Liver (tissue), 9 donors: ENCODE measurements around the gene MID2. TPM values are rescaled to one million over a fixed set of nuclear protein-coding genes. Genes with fewer than 3 reads are reported as not detected.

Experiments used
- DNase-seq: peaks from one replicate; pipeline ENCODE4 v3.0.0-alpha.2; 2017; ENCODE audit warnings: low spot score
- H3K27ac ChIP-seq, 2 donors: one replicate each; pipeline ENCODE4 v1.7.0; 2013; ENCODE audit warnings: inconsistent platforms in 2 of 2, low read length in 2 of 2, control low read depth in 1 of 2, low read depth in 1 of 2, mild to moderate bottlenecking in 1 of 2
- H3K27me3 ChIP-seq, 4 donors: one replicate each; pipeline versions ENCODE4 v1.6.1 to v1.7.0; 2013; ENCODE audit warnings: low read length in 3 of 4, inconsistent platforms in 1 of 4, mild to moderate bottlenecking in 1 of 4, moderate library complexity in 1 of 4; ENCODE audit not compliant: control insufficient read depth in 4 of 4, insufficient read depth in 4 of 4
- H3K36me3 ChIP-seq, 4 donors: one replicate each; pipeline versions ENCODE4 v1.6.1 to v1.7.0; 2013; ENCODE audit warnings: low read length in 3 of 4, mild to moderate bottlenecking in 3 of 4, low read depth in 1 of 4, moderate library complexity in 1 of 4; ENCODE audit not compliant: control insufficient read depth in 4 of 4, insufficient read depth in 3 of 4
- H3K4me1 ChIP-seq, 4 donors: one replicate each; pipeline versions ENCODE4 v1.6.1 to v1.7.0; 2013; ENCODE audit warnings: low read length in 3 of 4, mild to moderate bottlenecking in 3 of 4, moderate library complexity in 1 of 4; ENCODE audit not compliant: control insufficient read depth in 4 of 4, insufficient read depth in 4 of 4
- H3K4me3 ChIP-seq, 3 donors: one replicate each; pipeline versions ENCODE4 v1.6.1 to v1.7.0; 2013; ENCODE audit warnings: low read length in 3 of 3, control low read depth in 1 of 3, low read depth in 1 of 3, mild to moderate bottlenecking in 1 of 3
- H3K9ac ChIP-seq, 2 donors: one replicate each; pipeline ENCODE4 v1.7.0; 2013; ENCODE audit warnings: low read length in 2 of 2, mild to moderate bottlenecking in 2 of 2, moderate library complexity in 2 of 2, control low read depth in 1 of 2, low read depth in 1 of 2
- H3K9me3 ChIP-seq, 4 donors: one replicate each; pipeline versions ENCODE4 v1.6.1 to v1.7.0; 2013; ENCODE audit warnings: low read length in 3 of 4; ENCODE audit not compliant: control insufficient read depth in 4 of 4
- CTCF ChIP-seq: fragments of 150-350 bp; IDR thresholded peaks from 2 replicates; pipeline ENCODE4 v1.5.1; 2017; ENCODE audit warnings: improper control_type of control experiment, low read depth, low read length; ENCODE audit not compliant: missing input control
- EGR1 ChIP-seq, 2 donors: IDR thresholded peaks; 2 replicates each; pipeline ENCODE4 v1.6.1; 2016 to 2018; ENCODE audit warnings: antibody characterized with exemption in 2 of 2, low read depth in 2 of 2
- FOXA1 ChIP-seq: IDR thresholded peaks from 2 replicates; pipeline ENCODE4 v1.6.1; 2016; ENCODE audit warnings: antibody characterized with exemption
- FOXA2 ChIP-seq: IDR thresholded peaks from 2 replicates; pipeline ENCODE4 v1.6.1; 2016; ENCODE audit warnings: antibody characterized with exemption
- GABPA ChIP-seq, 2 donors: IDR thresholded peaks in 1 of 2; conservative IDR thresholded peaks in 1 of 2; 2 replicates each; pipeline ENCODE4 v1.6.1; 2016; ENCODE audit warnings: antibody characterized with exemption in 2 of 2, mild to moderate bottlenecking in 1 of 2, moderate library complexity in 1 of 2
- HNF4A ChIP-seq, 2 donors: conservative IDR thresholded peaks; 2 replicates each; pipeline ENCODE4 v1.6.1; 2016; ENCODE audit warnings: antibody characterized with exemption in 2 of 2, mild to moderate bottlenecking in 2 of 2
- HNF4G ChIP-seq: IDR thresholded peaks from 2 replicates; pipeline ENCODE4 v1.6.1; 2016; ENCODE audit warnings: antibody characterized with exemption
- JUND ChIP-seq, 2 donors: IDR thresholded peaks; 2 replicates each; pipeline ENCODE4 v1.6.1; 2016; ENCODE audit warnings: antibody characterized with exemption in 2 of 2
- NR2F2 ChIP-seq: IDR thresholded peaks from 2 replicates; pipeline ENCODE4 v1.6.1; 2016; ENCODE audit warnings: antibody characterized with exemption
- RAD21 ChIP-seq, 2 donors: IDR thresholded peaks; 2 replicates each; pipeline ENCODE4 v1.6.1; 2016; ENCODE audit warnings: antibody characterized with exemption in 2 of 2, mild to moderate bottlenecking in 2 of 2
- REST ChIP-seq: IDR thresholded peaks from 2 replicates; pipeline ENCODE4 v1.6.1; 2016; ENCODE audit warnings: antibody characterized with exemption, mild to moderate bottlenecking
- RXRA ChIP-seq, 2 donors: IDR thresholded peaks; 2 replicates each; pipeline ENCODE4 v1.6.1; 2017 to 2018; ENCODE audit warnings: antibody characterized with exemption in 2 of 2, mild to moderate bottlenecking in 1 of 2
- SP1 ChIP-seq: IDR thresholded peaks from 2 replicates; pipeline ENCODE4 v1.6.1; 2018; ENCODE audit warnings: antibody characterized with exemption, mild to moderate bottlenecking
- TAF1 ChIP-seq: conservative IDR thresholded peaks from 2 replicates; pipeline ENCODE4 v1.6.1; 2016; ENCODE audit warnings: antibody characterized with exemption, mild to moderate bottlenecking
- YY1 ChIP-seq: IDR thresholded peaks from 2 replicates; pipeline ENCODE4 v1.6.1; 2016; ENCODE audit warnings: antibody characterized with exemption, mild to moderate bottlenecking
- WGBS: extraction: QIAGEN DNeasy Blood & Tissue Kit; methylation state at CpG from one replicate; pipeline ENCODE4 v1.1.7; 2013; 5-methylcytosine and 5-hydroxymethylcytosine counted together
- polyA plus RNA-seq, 2 donors: library from polyadenylated mRNA; stranded (reverse) in 1 of 2; unstranded in 1 of 2; fragments of 200-250 nt in 1 of 2; fragments of >200 nt in 1 of 2; fragmentation: Nextera tagmentation in 1 of 2; extraction: Ambion mirVana in 1 of 2; gene quantifications; one replicate each; pipeline versions ENCODE4 v1.2.1 to v1.2.3, GENCODE V29; 2013 to 2015
- total RNA-seq, 2 donors: library from RNA; depleted of rRNA; stranded (reverse); fragments of >200 nt; gene quantifications; one replicate each; pipeline ENCODE4 v1.2.3, GENCODE V29; 2014
- TF ChIP-seq, protein P1 (sequence below): IDR thresholded peaks from 2 replicates; pipeline ENCODE4 v1.6.1; 2016; ENCODE audit warnings: antibody characterized with exemption
- TF ChIP-seq, protein P2 (sequence below): IDR thresholded peaks from 2 replicates; pipeline ENCODE4 v1.6.1; 2016; ENCODE audit warnings: antibody characterized with exemption
- TF ChIP-seq, protein P3 (sequence below): IDR thresholded peaks from 2 replicates; pipeline ENCODE4 v1.6.1; 2016; ENCODE audit warnings: antibody characterized with exemption
- donor health status: healthy.
- donor health status: healthy.
- donor health status: healthy.
- donor health status: healthy.
- donor health status: healthy.

Gene MID2
- total and polyA plus RNA-seq, 4 donors, result 2.2 to 12.2 (median 3.7) TPM

GRCh38 chrX:107924136-107924746, 98.6 kb downstream of the MID2 start (continued):
- TF ChIP-seq SP1 (peak; percentile 34), EGR1 (IDR thresholded peaks at IDR 0.05; ENCODE audit: low read depth in 2 of 2) (no peak), JUND (IDR thresholded peaks at IDR 0.05) (no peak)

DNA sequence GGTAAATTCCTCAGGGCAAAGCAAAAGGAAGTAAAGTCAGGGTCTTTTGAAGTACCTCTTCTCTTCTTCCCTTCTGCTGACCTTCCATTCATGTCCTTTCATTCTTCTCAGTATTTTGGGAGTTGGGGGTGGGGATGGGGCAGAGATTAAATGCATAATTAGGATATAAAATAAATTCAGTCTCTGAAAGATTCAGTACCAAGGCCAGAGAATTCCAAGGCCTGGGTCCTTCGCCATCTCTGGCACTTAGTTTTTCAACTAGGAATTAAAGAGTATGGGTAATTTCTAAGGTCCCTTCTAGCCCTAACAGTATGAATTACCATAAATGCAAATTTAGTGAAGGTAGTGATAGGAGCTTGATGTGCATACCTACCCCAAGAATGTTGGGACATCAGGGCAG, 108.6 kb downstream of the MID2 start:
- 94% methylated on average over 1 of the region's 1 CpG for WGBS
- Histone ChIP-seq H3K4me3 (no peak overlapping the region), H3K36me3 (no peaks in the 10 kb centered on the region), H3K9me3 (peaks cover 0 to 2% (median 0%) of the 10 kb centered on the region in 4 donors), H3K4me1 (no peaks in the 10 kb centered on the region), H3K27me3 (peaks cover 0 to 2% (median under 1%) of the 10 kb centered on the region in 4 donors), H3K27ac (no peak overlapping the region), H3K9ac (no peak overlapping the region)
- TF ChIP-seq HNF4G (no peak), JUND (IDR thresholded peaks at IDR 0.05) (no peak), RAD21 (IDR thresholded peaks at IDR 0.05) (no peak)
- TF ChIP-seq, protein P1, sequence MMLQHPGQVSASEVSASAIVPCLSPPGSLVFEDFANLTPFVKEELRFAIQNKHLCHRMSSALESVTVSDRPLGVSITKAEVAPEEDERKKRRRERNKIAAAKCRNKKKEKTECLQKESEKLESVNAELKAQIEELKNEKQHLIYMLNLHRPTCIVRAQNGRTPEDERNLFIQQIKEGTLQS, result no peak
- no peak for DNase-seq

DNA sequence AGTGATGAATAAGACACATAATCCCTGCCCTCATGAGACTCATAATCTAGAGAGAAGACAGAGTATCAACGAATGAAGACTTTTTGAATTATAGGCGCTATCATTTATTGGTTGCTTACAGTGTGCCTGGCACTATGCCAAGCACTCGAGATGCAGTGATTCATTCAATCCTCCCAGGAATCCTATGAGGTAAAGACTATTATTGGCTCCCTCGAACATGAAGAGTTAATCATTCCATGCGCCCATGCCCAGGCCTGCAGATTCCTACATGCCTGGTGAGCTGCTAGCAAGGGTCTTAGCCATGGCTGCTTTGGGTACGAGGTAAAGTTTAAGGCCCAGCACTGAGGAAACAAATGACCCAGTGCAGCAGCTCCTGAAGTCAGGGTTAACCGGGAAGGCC, 109.5 kb downstream of the MID2 start:
- Histone ChIP-seq H3K36me3 (no peaks in the 10 kb centered on the region), H3K4me1 (no peaks in the 10 kb centered on the region), H3K9ac (no peak overlapping the region), H3K4me3 (no peak overlapping the region), H3K9me3 (peaks cover 0 to 2% (median 0%) of the 10 kb centered on the region in 4 donors), H3K27me3 (peaks cover 0 to 2% (median under 1%) of the 10 kb centered on the region in 4 donors), H3K27ac (no peak overlapping the region)
- TF ChIP-seq FOXA2 (no peak), EGR1 (IDR thresholded peaks at IDR 0.05; ENCODE audit: low read depth in 2 of 2) (no peak), SP1 (no peak), CTCF (no peak), NR2F2 (no peak), RXRA (IDR thresholded peaks at IDR 0.05) (no peak), RAD21 (IDR thresholded peaks at IDR 0.05) (no peak), YY1 (no peak), GABPA (IDR thresholded peaks at IDR 0.05 in 1 of 2, conservative IDR thresholded peaks at IDR 0.05 in 1 of 2) (no peak), JUND (IDR thresholded peaks at IDR 0.05) (no peak), FOXA1 (no peak), HNF4A (conservative IDR thresholded peaks at IDR 0.05) (no peak), TAF1 (no peak), HNF4G (no peak), REST (no peak)
- TF ChIP-seq, protein P1, result no peak
- TF ChIP-seq, protein P2, sequence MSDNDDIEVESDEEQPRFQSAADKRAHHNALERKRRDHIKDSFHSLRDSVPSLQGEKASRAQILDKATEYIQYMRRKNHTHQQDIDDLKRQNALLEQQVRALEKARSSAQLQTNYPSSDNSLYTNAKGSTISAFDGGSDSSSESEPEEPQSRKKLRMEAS, result no peak
- TF ChIP-seq, protein P3, sequence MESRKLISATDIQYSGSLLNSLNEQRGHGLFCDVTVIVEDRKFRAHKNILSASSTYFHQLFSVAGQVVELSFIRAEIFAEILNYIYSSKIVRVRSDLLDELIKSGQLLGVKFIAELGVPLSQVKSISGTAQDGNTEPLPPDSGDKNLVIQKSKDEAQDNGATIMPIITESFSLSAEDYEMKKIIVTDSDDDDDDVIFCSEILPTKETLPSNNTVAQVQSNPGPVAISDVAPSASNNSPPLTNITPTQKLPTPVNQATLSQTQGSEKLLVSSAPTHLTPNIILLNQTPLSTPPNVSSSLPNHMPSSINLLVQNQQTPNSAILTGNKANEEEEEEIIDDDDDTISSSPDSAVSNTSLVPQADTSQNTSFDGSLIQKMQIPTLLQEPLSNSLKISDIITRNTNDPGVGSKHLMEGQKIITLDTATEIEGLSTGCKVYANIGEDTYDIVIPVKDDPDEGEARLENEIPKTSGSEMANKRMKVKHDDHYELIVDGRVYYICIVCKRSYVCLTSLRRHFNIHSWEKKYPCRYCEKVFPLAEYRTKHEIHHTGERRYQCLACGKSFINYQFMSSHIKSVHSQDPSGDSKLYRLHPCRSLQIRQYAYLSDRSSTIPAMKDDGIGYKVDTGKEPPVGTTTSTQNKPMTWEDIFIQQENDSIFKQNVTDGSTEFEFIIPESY, result no peak
- no peak for DNase-seq
- 61% methylated on average over 7 of the region's 7 CpGs for WGBS
